ENCODE measurements around the gene THSD4.

DNA sequence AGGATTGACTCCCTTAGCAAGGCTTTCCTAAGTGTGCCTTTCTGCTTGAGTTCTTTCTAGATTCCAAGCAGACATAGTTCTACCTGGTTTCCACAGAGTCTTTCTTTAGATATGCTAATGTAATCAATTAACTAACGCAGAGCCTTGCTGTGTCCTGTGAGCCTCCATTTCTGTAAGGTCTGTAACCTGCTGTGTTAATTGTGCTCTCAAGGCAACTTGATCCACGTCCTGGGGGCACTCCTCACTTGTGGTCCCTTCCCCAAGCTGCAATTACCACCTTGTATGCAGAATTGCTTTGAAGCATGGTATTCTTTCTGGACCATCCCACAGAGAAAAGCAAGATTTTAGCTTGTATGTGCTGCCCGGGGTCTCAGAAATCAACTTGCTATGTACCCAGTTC is 29.5 kb upstream of the THSD4 start:
- TF ChIP-seq, protein P1, sequence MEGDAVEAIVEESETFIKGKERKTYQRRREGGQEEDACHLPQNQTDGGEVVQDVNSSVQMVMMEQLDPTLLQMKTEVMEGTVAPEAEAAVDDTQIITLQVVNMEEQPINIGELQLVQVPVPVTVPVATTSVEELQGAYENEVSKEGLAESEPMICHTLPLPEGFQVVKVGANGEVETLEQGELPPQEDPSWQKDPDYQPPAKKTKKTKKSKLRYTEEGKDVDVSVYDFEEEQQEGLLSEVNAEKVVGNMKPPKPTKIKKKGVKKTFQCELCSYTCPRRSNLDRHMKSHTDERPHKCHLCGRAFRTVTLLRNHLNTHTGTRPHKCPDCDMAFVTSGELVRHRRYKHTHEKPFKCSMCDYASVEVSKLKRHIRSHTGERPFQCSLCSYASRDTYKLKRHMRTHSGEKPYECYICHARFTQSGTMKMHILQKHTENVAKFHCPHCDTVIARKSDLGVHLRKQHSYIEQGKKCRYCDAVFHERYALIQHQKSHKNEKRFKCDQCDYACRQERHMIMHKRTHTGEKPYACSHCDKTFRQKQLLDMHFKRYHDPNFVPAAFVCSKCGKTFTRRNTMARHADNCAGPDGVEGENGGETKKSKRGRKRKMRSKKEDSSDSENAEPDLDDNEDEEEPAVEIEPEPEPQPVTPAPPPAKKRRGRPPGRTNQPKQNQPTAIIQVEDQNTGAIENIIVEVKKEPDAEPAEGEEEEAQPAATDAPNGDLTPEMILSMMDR (IDR thresholded peaks at IDR 0.05), result no peak
- no peak for TF ChIP-seq POLR2A (IDR thresholded peaks at IDR 0.05)
